RWPE2 (cell line): ENCODE data around the gene DDIT4L.

Source experiments
- ATAC-seq: fragments of 200-7000 bp; cut with Tn5 transposase; 3 replicates; pipeline ENCODE4 v1.9.1; 2021; ENCODE audit warnings: low read depth
- DNase-seq: peaks from one replicate; pipeline ENCODE4 v3.0.0-alpha.2; 2020; ENCODE audit warnings: low spot score
- H3K27ac ChIP-seq: fragments of 450-650 bp; 2 replicates; pipeline ENCODE4 v1.5.1; 2017; ENCODE audit warnings: mild to moderate bottlenecking; ENCODE audit not compliant: poor library complexity, severe bottlenecking
- H3K27me3 ChIP-seq: fragments of 250-450 bp; sonication (Bioruptor Pico); 2 replicates; pipeline ENCODE4 v1.5.1; 2021; ENCODE audit warnings: mild to moderate bottlenecking, moderate library complexity; ENCODE audit not compliant: insufficient read depth, poor library complexity, severe bottlenecking
- H3K36me3 ChIP-seq: fragments of 250-450 bp; sonication (Bioruptor Pico); 2 replicates; pipeline ENCODE4 v1.5.1; 2020; ENCODE audit warnings: low read depth, mild to moderate bottlenecking, moderate library complexity
- H3K4me1 ChIP-seq: fragments of 250-450 bp; sonication (Bioruptor Pico); 2 replicates; pipeline ENCODE4 v1.5.1; 2021; ENCODE audit warnings: mild to moderate bottlenecking, moderate library complexity; ENCODE audit not compliant: insufficient read depth, poor library complexity, severe bottlenecking
- H3K4me3 ChIP-seq: fragments of 250-450 bp; sonication (Bioruptor Pico); 2 replicates; pipeline ENCODE4 v1.5.1; 2021; ENCODE audit warnings: mild to moderate bottlenecking, moderate library complexity; ENCODE audit not compliant: severe bottlenecking
- H3K9me3 ChIP-seq: fragments of 250-450 bp; sonication (Bioruptor Pico); 2 replicates; pipeline ENCODE4 v1.5.1; 2021; ENCODE audit warnings: mild to moderate bottlenecking, moderate library complexity; ENCODE audit not compliant: severe bottlenecking
- TF ChIP-seq, protein P1 (sequence below): fragments of 450-650 bp; IDR thresholded peaks from one replicate; pipeline ENCODE4 v1.5.1; 2017; ENCODE audit warnings: mild to moderate bottlenecking, moderate library complexity; ENCODE audit not compliant: poor library complexity, severe bottlenecking

The DDIT4L gene

DNA sequence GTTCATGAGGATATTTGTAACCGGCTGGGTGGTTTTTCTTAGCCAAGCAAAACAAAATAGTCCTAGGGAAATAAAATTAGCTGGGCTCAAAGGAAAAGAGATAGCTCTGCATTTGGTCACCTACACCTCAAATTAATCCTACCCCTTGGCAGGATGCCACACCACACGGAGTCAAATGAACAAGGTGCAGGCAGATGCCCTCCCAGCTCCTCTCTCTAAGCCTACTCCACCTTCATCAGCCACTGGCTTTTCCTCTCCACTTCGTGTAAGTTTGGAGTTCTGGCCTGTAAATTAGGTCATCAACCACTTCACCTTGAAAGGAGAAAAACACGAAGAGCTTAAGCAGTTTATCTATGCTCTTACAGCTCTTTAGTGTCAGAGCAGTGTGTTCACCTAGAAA is 1.4 kb downstream of the DDIT4L start:
- ATAC-seq (no peak), DNase-seq (no peak)
- Histone ChIP-seq H3K4me3 (no peak overlapping the region), H3K27ac (no peak overlapping the region), H3K4me1 (no peaks in the 10 kb centered on the region), H3K27me3 (no peaks in the 10 kb centered on the region), H3K36me3 (no peaks in the 10 kb centered on the region), H3K9me3 (no peaks in the 10 kb centered on the region)
- TF ChIP-seq, protein P1, sequence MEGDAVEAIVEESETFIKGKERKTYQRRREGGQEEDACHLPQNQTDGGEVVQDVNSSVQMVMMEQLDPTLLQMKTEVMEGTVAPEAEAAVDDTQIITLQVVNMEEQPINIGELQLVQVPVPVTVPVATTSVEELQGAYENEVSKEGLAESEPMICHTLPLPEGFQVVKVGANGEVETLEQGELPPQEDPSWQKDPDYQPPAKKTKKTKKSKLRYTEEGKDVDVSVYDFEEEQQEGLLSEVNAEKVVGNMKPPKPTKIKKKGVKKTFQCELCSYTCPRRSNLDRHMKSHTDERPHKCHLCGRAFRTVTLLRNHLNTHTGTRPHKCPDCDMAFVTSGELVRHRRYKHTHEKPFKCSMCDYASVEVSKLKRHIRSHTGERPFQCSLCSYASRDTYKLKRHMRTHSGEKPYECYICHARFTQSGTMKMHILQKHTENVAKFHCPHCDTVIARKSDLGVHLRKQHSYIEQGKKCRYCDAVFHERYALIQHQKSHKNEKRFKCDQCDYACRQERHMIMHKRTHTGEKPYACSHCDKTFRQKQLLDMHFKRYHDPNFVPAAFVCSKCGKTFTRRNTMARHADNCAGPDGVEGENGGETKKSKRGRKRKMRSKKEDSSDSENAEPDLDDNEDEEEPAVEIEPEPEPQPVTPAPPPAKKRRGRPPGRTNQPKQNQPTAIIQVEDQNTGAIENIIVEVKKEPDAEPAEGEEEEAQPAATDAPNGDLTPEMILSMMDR = no peak

DNA sequence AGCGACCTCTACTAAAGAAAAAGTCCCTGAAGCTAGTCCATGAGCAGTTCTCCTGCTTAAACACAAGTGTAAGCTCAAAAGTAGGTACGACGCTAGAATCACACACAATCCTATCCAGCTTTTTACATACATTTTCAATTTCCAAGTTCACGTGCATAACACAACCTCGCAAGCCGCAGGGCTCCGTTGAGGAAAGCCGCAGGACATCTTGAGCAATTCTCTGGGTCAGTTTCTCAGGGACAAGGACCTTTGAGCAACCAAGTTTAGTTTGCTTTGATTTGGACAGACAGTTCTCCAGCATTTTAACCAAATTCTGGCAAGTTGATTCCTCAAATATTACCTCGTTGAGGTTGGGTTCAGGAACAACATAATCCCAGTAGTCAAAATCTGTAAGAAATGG is 2.5 kb downstream of the DDIT4L start:
- H3K27ac ChIP-seq = no peak overlapping the region

DNA sequence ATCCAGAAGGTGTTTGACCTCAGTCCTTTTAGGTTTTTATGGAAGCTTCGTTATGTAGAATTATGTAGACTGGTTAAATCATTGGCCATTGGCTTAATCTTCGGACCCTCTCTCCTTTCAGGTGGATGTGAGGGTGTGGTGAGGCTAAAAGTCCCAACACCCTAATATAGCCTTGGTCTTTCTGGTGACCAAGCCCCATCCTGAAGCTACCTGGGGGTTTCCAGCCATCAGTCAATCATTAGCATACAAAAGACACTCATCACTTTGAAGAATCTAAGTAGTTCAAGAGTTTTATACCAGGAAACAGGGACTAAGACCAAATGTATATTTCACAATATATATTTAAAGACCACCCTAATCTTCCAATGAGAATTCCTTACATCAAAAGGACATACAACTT is 5.5 kb downstream of the DDIT4L start:
- DNase-seq = no peak
- H3K9me3 ChIP-seq = no peaks in the 10 kb centered on the region
- H3K27me3 ChIP-seq = no peaks in the 10 kb centered on the region
- TF ChIP-seq, protein P1 = no peak
- H3K4me1 ChIP-seq = no peaks in the 10 kb centered on the region
- no peak overlapping the region for H3K27ac ChIP-seq
- no peak overlapping the region for H3K4me3 ChIP-seq
- H3K36me3 ChIP-seq = no peaks in the 10 kb centered on the region
- ATAC-seq = no peak

More for the DNA sequence above, 2.5 kb downstream of the DDIT4L start:
- no peaks in the 10 kb centered on the region for H3K4me1 ChIP-seq
- no peaks in the 10 kb centered on the region for H3K9me3 ChIP-seq
- TF ChIP-seq, protein P1 = no peak
- DNase-seq = no peak
- no peak overlapping the region for H3K4me3 ChIP-seq
- no peaks in the 10 kb centered on the region for H3K27me3 ChIP-seq
- H3K36me3 ChIP-seq = no peaks in the 10 kb centered on the region
- ATAC-seq = no peak

DNA sequence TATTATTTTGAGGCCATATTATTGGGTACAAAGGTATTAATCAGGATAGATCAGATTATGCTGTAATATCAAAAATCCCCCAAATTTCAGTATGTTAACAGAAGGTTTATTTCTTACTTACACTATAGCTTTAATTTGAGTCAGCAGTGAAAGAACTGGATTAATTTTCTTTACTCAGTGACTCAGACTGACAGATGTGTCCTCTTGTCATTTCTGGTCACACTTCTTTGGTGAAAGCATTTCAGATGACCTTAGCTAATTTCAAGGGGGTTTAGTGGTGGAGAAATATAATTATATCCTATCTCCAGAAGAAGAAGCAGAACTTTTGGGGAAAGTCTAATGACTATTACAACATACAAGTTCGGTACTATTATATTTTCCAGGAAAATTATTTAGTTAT is 12.4 kb downstream of the DDIT4L start:
- ATAC-seq (no peak), DNase-seq (no peak)
- Histone ChIP-seq H3K27ac (no peak overlapping the region), H3K9me3 (no peaks in the 10 kb centered on the region), H3K27me3 (no peaks in the 10 kb centered on the region), H3K4me1 (no peaks in the 10 kb centered on the region), H3K4me3 (no peak overlapping the region), H3K36me3 (no peaks in the 10 kb centered on the region)
- TF ChIP-seq, protein P1 = no peak

DNA sequence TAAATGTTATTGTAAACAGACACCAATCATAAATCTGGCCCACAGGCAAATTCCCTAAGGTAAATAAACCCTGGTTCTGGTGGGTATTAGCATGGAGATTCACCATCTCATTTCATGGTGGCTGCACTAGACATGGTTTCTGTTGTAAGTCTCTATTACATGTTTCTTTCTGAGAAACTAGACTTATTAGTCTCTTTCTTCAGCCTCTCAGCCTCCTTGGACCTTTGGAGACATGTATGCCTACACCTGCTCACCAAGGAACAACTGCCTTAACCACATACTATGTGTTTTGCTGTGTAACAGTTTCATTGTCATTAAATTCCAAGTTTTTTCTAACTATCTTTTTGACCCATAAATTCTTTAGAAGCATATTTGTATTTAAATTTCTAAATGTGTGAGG is 13.1 kb downstream of the DDIT4L start:
- no peak overlapping the region for H3K27ac ChIP-seq
- no peaks in the 10 kb centered on the region for H3K9me3 ChIP-seq
- H3K27me3 ChIP-seq = no peaks in the 10 kb centered on the region
- ATAC-seq (no peak), DNase-seq (no peak)
- H3K4me3 ChIP-seq = no peak overlapping the region
- no peaks in the 10 kb centered on the region for H3K36me3 ChIP-seq
- TF ChIP-seq, protein P1 = no peak
- no peaks in the 10 kb centered on the region for H3K4me1 ChIP-seq
